ENCODE results near the gene ZBTB22.
"Not testable (repeated sequence)": the region's sequence is repeated elsewhere in the genome, so short reads cannot be mapped to it uniquely, and the experiment has no call there.

ZBTB22 gene

GRCh38 chr6:33317669-33318425 is at the start of gene ZBTB22:
ZBTB22 (minus strand) TSS chr6:33317744; CDS start chr6:33316916, 828 bp downstream.
- DNase-seq = peak; percentile 85

- DNase-seq = no peak
These were observed 49.6 kb upstream of the ZBTB22 start for GRCh38 chr6:33367009-33367714.

- not testable (repeated sequence) for DNase-seq
These were observed 47.8 kb upstream of the ZBTB22 start for GRCh38 chr6:33365206-33365971.

- DNase-seq = not testable (repeated sequence)
These were observed 47.1 kb upstream of the ZBTB22 start for GRCh38 chr6:33364475-33365205.

- not testable (repeated sequence) for DNase-seq
These were observed 45.9 kb upstream of the ZBTB22 start for GRCh38 chr6:33363486-33363885.

- DNase-seq = no peak
These were observed 41.8 kb upstream of the ZBTB22 start for GRCh38 chr6:33359331-33359730.

GRCh38 chr6:33357160-33357871 is 39.8 kb upstream of the ZBTB22 start:
- not testable (repeated sequence) for DNase-seq

- no peak for DNase-seq
These were observed 38.8 kb upstream of the ZBTB22 start for GRCh38 chr6:33356295-33356694.

GRCh38 chr6:33355860-33356259 is 38.3 kb upstream of the ZBTB22 start:
- DNase-seq = not testable (repeated sequence)

- no peak for DNase-seq
These were observed 30.3 kb upstream of the ZBTB22 start for GRCh38 chr6:33347816-33348215.

GRCh38 chr6:33346972-33347371 is 29.4 kb upstream of the ZBTB22 start:
- DNase-seq = not testable (repeated sequence)

GRCh38 chr6:33344701-33345697 is 27.5 kb upstream of the ZBTB22 start:
- DNase-seq = peak; percentile 36

- DNase-seq = no peak
These were observed 26.5 kb upstream of the ZBTB22 start for GRCh38 chr6:33343953-33344611.

GRCh38 chr6:33343606-33343952 is 26.0 kb upstream of the ZBTB22 start:
- DNase-seq = not testable (repeated sequence)

GRCh38 chr6:33339193-33339592 is 21.6 kb upstream of the ZBTB22 start:
- no peak for DNase-seq

GRCh38 chr6:33336495-33336894 is 19.0 kb upstream of the ZBTB22 start:
- no peak for DNase-seq

- no peak for DNase-seq
These were observed 18.4 kb upstream of the ZBTB22 start for GRCh38 chr6:33335916-33336315.

- no peak for DNase-seq
These were observed 16.1 kb upstream of the ZBTB22 start for GRCh38 chr6:33333666-33334065.

- no peak for DNase-seq
These were observed 13.2 kb upstream of the ZBTB22 start for GRCh38 chr6:33330736-33331135.

GRCh38 chr6:33329058-33329457 is 11.5 kb upstream of the ZBTB22 start:
- DNase-seq = no peak
